Calu3 (cell line): ENCODE results near the gene RESP18. TPM values are rescaled to one million over a fixed set of nuclear protein-coding genes. Genes with fewer than 3 reads are reported as not detected.

Source experiments
- BruUV-seq: library from RNA; stranded (reverse); fragments of 400-500 nt; replicated peaks from 2 replicates; lab custom pipeline; 2021; lab: Mats Ljungman, UMichigan
- CTCF ChIA-PET: fragments of 300-600 bp; sonication (Branson Sonifier 250); formaldehyde crosslinking; loops from one replicate; lab custom pipeline; 2022; ENCODE audit warnings: antibody characterized with exemption; lab: Charles Lee
- DNase-seq: peaks from one replicate; pipeline ENCODE4 v3.0.0; 2022
- H3K27ac Mint-ChIP-seq: one replicate; pipeline ENCODE4 v1.8.0; 2022; ENCODE audit warnings: mixed read lengths; ENCODE audit not compliant: unreplicated experiment
- H3K27me3 Mint-ChIP-seq: one replicate; pipeline ENCODE4 v1.8.0; 2022; ENCODE audit warnings: mixed read lengths; ENCODE audit not compliant: unreplicated experiment
- H3K36me3 Mint-ChIP-seq: one replicate; pipeline ENCODE4 v1.8.0; 2022; ENCODE audit warnings: mild to moderate bottlenecking, moderate library complexity, mixed read lengths; ENCODE audit not compliant: insufficient read depth, unreplicated experiment
- H3K4me1 Mint-ChIP-seq: one replicate; pipeline ENCODE4 v1.8.0; 2022; ENCODE audit warnings: mild to moderate bottlenecking, low read depth, mixed read lengths; ENCODE audit not compliant: unreplicated experiment
- H3K4me3 Mint-ChIP-seq: one replicate; pipeline ENCODE4 v1.8.0; 2022; ENCODE audit warnings: mild to moderate bottlenecking, low read depth, moderate library complexity, mixed read lengths; ENCODE audit not compliant: unreplicated experiment
- H3K9me3 Mint-ChIP-seq: one replicate; pipeline ENCODE4 v1.8.0; 2022; ENCODE audit warnings: low read depth, mixed read lengths; ENCODE audit not compliant: unreplicated experiment
- intact Hi-C: fragments of 100-400 bp; cut with micrococcal nuclease; formaldehyde crosslinking; loops from one replicate; pipeline ENCODE4 v1.10.0; 2022; ENCODE audit not compliant: unreplicated experiment
- total RNA-seq: library from RNA; stranded (reverse); gene quantifications from 2 replicates; pipeline ENCODE4 v1.2.3, GENCODE V29; 2022
- TF ChIP-seq, protein P1 (sequence below): fragments of 200-600 bp; IDR thresholded peaks from one replicate; pipeline ENCODE4 v1.8.0; 2022; ENCODE audit warnings: antibody characterized with exemption; ENCODE audit not compliant: unreplicated experiment

The RESP18 gene
- total RNA-seq, 1 experiment from 2014 or later: not detected

DNA sequence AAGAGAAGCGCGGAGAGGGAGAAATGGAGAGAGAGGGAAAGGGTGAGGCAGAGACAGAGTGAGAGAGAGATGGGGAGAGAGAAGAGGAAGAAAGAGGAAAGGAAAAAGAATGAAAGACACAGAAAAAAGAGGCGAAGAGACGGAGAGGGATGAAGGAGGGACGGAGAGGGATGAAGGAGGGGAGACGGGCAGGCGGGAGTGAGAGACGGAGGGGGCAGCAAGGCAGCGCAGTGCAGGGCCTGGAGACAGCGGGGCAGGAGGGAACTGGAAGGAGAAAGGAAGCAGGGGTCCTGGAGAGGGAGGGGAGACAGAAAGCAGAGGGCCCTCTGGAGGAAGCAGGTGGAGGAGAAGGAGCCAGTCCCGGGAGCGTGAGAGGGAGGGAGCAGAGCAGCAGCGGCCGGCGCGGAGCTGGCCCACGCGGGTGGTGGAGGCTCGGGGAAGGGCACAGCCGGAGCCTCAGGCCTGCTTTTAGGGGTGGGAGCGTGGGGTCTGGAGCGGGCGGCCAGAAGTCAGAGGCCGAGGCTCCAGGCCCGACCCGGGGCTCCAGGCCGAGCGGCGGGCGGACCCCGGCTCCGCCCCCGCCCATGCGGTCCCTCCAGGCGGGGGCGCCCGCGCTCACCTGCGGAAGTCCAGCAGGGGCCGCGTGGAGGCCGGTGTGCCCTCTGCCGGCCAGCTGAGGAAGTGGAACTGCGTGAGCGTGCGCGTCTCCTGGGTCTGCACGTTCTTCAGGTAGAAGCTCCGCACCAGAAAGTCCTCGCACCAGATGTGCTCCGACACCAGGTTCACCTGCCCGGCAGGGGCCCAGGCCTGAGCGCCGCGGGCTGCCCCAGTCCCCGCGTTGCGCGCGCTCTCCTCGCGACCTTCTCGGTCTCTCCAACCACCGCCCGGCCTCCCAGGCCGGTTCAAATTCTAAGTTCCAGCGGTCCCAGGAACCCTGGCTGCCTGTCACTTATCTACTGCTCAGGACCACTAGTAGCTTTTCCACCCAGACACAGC is 37.9 kb downstream of the RESP18 start:
- intact Hi-C loops: loop anchor here (5.0 kb wide), 2 partner anchors 42 to 117 kb away; partner anchors contain the start of genes CNPPD1, RETREG2, TUBA4A and TUBA4B
- TF ChIP-seq, protein P1, sequence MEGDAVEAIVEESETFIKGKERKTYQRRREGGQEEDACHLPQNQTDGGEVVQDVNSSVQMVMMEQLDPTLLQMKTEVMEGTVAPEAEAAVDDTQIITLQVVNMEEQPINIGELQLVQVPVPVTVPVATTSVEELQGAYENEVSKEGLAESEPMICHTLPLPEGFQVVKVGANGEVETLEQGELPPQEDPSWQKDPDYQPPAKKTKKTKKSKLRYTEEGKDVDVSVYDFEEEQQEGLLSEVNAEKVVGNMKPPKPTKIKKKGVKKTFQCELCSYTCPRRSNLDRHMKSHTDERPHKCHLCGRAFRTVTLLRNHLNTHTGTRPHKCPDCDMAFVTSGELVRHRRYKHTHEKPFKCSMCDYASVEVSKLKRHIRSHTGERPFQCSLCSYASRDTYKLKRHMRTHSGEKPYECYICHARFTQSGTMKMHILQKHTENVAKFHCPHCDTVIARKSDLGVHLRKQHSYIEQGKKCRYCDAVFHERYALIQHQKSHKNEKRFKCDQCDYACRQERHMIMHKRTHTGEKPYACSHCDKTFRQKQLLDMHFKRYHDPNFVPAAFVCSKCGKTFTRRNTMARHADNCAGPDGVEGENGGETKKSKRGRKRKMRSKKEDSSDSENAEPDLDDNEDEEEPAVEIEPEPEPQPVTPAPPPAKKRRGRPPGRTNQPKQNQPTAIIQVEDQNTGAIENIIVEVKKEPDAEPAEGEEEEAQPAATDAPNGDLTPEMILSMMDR: peak; percentile 99
- no peaks in the 10 kb centered on the region for H3K9me3 Mint-ChIP-seq
- BruUV-seq: no TSS peak
- DNase-seq: peak; percentile 94
- H3K4me3 Mint-ChIP-seq: peak overlapping the region; percentile 53
- peaks cover 6% of the 10 kb centered on the region for H3K4me1 Mint-ChIP-seq
- H3K27me3 Mint-ChIP-seq: peaks cover 15% of the 10 kb centered on the region
- CTCF ChIA-PET: interaction anchor here (0.5 to 2.6 kb wide), 18 partner anchors 13 to 419 kb away, joined by 3 to 41 read pairs (median 6); partner anchors contain the start of genes ANKZF1, ATG9A, CNPPD1 and DNAJB2
- no peak overlapping the region for H3K27ac Mint-ChIP-seq
- H3K36me3 Mint-ChIP-seq: peaks cover 8% of the 10 kb centered on the region

DNA sequence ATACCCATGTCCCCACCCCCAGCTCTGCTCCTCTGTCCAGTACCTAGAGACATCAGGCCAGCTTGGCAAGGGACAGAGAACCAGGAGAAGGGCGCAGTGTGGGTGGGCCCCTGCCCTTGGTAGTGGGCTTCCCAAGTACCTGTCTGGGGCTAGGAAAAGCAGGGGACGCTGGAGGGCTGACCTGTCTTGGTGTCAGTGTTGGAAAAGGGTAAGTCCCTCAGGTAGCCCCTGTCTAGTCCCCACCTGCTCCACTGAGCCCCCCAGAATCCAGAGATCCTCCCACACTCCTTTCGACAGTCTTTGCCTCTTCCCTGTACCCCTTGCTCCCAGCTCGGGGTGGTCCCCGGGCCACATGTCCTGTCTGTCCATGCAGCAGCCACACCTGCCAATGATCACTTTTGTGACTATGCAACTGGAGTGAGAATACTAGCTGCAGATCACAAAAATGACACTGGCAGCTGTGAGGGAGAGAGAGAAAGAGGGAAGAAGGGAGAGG is 38.8 kb downstream of the RESP18 start:
- H3K9me3 Mint-ChIP-seq: no peaks in the 10 kb centered on the region
- peaks cover 7% of the 10 kb centered on the region for H3K4me1 Mint-ChIP-seq
- CTCF ChIA-PET: interaction anchor here (0.6 to 1.5 kb wide), 2 partner anchors 123 to 247 kb away, joined by 3 to 8 read pairs; no protein-coding TSS in a partner anchor
- H3K4me3 Mint-ChIP-seq: peak overlapping the region; percentile 53
- peaks cover 10% of the 10 kb centered on the region for H3K27me3 Mint-ChIP-seq
- peaks cover 8% of the 10 kb centered on the region for H3K36me3 Mint-ChIP-seq
- H3K27ac Mint-ChIP-seq: no peak overlapping the region
- no TSS peak for BruUV-seq
- intact Hi-C loops: no loop called here
- no peak for DNase-seq
- TF ChIP-seq, protein P1: no peak

DNA sequence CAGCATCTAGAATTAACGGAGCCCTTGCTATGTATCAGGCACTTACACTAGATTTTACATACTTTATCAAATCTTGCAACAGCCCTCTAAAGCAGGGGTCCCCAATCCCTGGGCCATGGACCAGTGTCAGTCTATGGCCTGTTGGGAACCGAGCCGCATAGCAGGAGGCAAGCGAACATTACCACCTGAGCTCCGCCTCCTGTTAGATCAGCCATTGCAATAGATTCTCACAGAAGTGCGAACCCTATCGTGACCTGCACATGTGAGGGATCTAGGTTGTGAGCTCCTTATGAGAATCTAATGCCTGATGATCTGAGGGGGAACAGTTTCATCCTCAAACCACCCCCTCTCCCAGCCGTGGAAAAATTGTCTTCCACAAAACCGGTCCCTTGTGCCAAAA is 39.9 kb downstream of the RESP18 start:
- no TSS peak for BruUV-seq
- TF ChIP-seq, protein P1: no peak
- H3K4me1 Mint-ChIP-seq: peaks cover 7% of the 10 kb centered on the region
- CTCF ChIA-PET: no interaction called here
- intact Hi-C loops: no loop called here
- no peaks in the 10 kb centered on the region for H3K9me3 Mint-ChIP-seq
- peaks cover 10% of the 10 kb centered on the region for H3K27me3 Mint-ChIP-seq
- no peak overlapping the region for H3K27ac Mint-ChIP-seq
- no peak for DNase-seq
- H3K36me3 Mint-ChIP-seq: peaks cover 8% of the 10 kb centered on the region
- H3K4me3 Mint-ChIP-seq: no peak overlapping the region

DNA sequence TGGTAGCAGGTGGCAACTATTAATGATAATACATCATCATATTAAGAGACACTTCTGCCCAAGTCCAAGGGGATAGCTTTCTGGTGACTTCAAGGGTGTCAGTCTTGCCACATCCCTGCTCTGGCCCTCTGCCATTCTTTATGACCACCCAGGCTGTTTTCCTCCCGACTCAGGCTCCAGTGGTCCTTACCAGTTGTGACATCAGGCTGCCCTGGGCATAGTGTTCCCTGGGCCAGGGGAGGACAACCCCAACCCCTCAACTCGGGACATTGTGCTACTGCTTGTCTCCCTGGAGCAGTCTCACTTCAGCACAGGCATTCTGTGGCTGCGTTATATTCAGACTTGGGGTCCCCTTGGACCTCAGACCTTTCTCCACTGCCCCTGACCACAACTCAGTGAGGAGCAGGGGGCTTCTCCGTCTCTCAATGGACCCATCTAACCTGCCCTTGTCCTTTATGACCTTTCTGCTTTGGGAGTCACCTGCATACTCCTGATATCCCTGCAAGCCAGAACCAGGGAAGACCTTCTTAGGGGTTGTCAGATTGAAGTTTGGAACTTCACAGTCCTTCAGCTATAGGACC is 40.5 kb downstream of the RESP18 start:
- intact Hi-C loops: no loop called here
- DNase-seq: no peak
- H3K4me3 Mint-ChIP-seq: no peak overlapping the region
- H3K27me3 Mint-ChIP-seq: peaks cover 10% of the 10 kb centered on the region
- no peaks in the 10 kb centered on the region for H3K9me3 Mint-ChIP-seq
- peaks cover 7% of the 10 kb centered on the region for H3K4me1 Mint-ChIP-seq
- CTCF ChIA-PET: no interaction called here
- peaks cover 8% of the 10 kb centered on the region for H3K36me3 Mint-ChIP-seq
- TF ChIP-seq, protein P1: no peak
- no TSS peak for BruUV-seq
- H3K27ac Mint-ChIP-seq: no peak overlapping the region
